Measurements from ENCODE around the gene LARGE2. TPM values are rescaled to one million over a fixed set of nuclear protein-coding genes. Genes with fewer than 3 reads are reported as not detected.
A peak's percentile ranks its signal among the peaks of the same experiment; 100 is the strongest.

Gene LARGE2
- total RNA-seq, 5 donors from 2014 or later (not counting 1 experiment from before 2014, with no cell fraction given): 2.5 to 9.6 (median 5.1) TPM

DNA sequence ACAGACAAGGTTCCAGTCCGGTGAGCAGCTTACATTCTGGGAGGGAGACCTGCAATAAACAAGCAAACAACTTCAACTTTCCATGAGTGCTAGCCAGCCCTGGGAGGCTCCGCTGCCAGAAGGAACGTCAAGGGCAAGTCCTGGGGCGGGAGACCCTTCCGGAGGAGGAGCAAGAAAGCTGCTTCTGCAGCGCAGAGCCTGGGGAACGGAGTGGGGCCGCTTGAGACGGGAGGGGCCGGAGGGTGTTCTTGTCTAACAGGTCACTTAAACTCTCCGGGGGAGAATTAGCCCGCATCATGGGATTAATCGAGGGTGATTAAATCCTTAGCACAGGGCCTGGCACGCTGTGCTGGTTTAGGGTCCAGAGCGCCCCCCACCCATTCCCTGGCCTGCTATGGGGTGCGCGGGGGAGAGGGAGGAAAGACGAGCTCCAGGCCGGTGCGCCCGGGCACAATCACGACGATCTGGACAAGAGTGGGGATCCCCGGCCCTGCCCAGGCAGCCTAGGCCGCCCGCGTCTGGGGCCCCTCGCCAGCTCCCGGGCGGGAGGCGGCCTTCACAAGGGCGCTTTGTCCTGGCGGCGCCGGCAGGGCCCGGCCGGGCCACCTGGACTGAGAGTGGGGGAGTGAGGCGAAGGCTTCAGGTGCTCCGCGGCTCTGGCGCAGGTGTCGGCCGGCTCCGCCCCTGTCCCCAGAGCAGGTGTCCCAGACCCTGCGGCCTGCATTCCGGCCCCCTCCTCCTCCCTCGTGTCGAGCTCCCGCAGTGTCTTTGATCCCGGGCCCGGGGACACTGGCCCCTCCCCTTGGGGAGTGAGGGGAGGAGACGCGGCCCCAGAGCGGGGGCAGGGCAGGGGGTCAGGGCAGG lies 663 bp upstream of the LARGE2 start:
- peaks cover 0 to 13% of the 10 kb centered on the region in 2 donors for H3K27me3 Mint-ChIP-seq
- 76% methylated on average over 41 of the region's 54 CpGs for WGBS (ENCODE audit: insufficient coverage)
- Histone ChIP-seq H3K4me3 (ENCODE audit: control insufficient read depth in 1 of 2, extremely low read depth in 1 of 2, low read length in 1 of 2) (peak overlapping the region; percentile 26 to 49), H3K27me3 (replicated peaks in 1 of 2; ENCODE audit: control insufficient read depth in 2 of 2, extremely low read depth in 1 of 2, insufficient read depth in 2 of 2, low read length in 1 of 2) (peaks cover 3 to 20% of the 10 kb centered on the region in 2 experiments), H3K36me3 (ENCODE audit: control insufficient read depth in 2 of 2, extremely low read depth in 1 of 2, insufficient read depth in 1 of 2, low read length in 1 of 2) (no peaks in the 10 kb centered on the region), H3K27ac (ENCODE audit: low read length) (no peak overlapping the region), H3K4me1 (ENCODE audit: control insufficient read depth in 1 of 2, extremely low read depth in 1 of 2, insufficient read depth in 2 of 2, low read length in 2 of 2) (peaks cover 4 to 54% of the 10 kb centered on the region in 2 experiments), H3K9me3 (no peaks in the 10 kb centered on the region)
- ATAC-seq (replicated peaks in 1 of 4): no peak
- peak in 3 of 35 experiments; percentile 14 to 25 (median 16) for DNase-seq
- peak overlapping the region; percentile 19 to 64 for H3K27ac Mint-ChIP-seq
- no peaks in the 10 kb centered on the region for H3K36me3 Mint-ChIP-seq
- CTCF ChIA-PET: interaction anchor here in 1 of 2 donors (0.6 kb wide), 1 partner anchor 43 kb away, joined by 4 read pairs; no protein-coding TSS in a partner anchor
- peaks cover 41 to 54% (median 50%) of the 10 kb centered on the region in 3 donors for H3K4me1 Mint-ChIP-seq
- peak overlapping the region; percentile 57 to 77 (median 76) for H3K4me3 Mint-ChIP-seq
- POLR2A ChIA-PET: no interaction called here
- no peaks in the 10 kb centered on the region for H3K9me3 Mint-ChIP-seq

- WGBS (ENCODE audit: insufficient coverage): 88% methylated on average over 15 of the region's 22 CpGs
Measured at GRCh38 chr11:45924036-45924915, 1.8 kb downstream of the LARGE2 start.

GRCh38 chr11:45924927-45925326 lies 2.5 kb downstream of the LARGE2 start:
- POLR2A ChIA-PET: no interaction called here
- Histone ChIP-seq H3K27ac (ENCODE audit: low read length) (no peak overlapping the region), H3K36me3 (ENCODE audit: control insufficient read depth in 2 of 2, extremely low read depth in 1 of 2, insufficient read depth in 1 of 2, low read length in 1 of 2) (no peaks in the 10 kb centered on the region), H3K9me3 (no peaks in the 10 kb centered on the region), H3K4me3 (ENCODE audit: control insufficient read depth in 1 of 2, extremely low read depth in 1 of 2, low read length in 1 of 2) (no peak overlapping the region), H3K27me3 (replicated peaks in 1 of 2; ENCODE audit: control insufficient read depth in 2 of 2, extremely low read depth in 1 of 2, insufficient read depth in 2 of 2, low read length in 1 of 2) (peaks cover 3 to 20% of the 10 kb centered on the region in 2 experiments), H3K4me1 (ENCODE audit: control insufficient read depth in 1 of 2, extremely low read depth in 1 of 2, insufficient read depth in 2 of 2, low read length in 2 of 2) (peaks cover 0 to 59% of the 10 kb centered on the region in 2 experiments)
- peaks cover 37 to 52% (median 38%) of the 10 kb centered on the region in 3 donors for H3K4me1 Mint-ChIP-seq
- ATAC-seq (replicated peaks in 1 of 4) (no peak), DNase-seq (no peak)
- H3K27me3 Mint-ChIP-seq: peaks cover 0 to 13% of the 10 kb centered on the region in 2 donors
- H3K27ac Mint-ChIP-seq: peak overlapping the region in 1 of 2 donors; percentile 46
- CTCF ChIA-PET: no interaction called here
- peak overlapping the region in 1 of 3 donors; percentile 47 for H3K4me3 Mint-ChIP-seq
- no peaks in the 10 kb centered on the region for H3K36me3 Mint-ChIP-seq
- WGBS (ENCODE audit: insufficient coverage): 85% methylated on average over 2 of the region's 6 CpGs
- H3K9me3 Mint-ChIP-seq: no peaks in the 10 kb centered on the region

More at GRCh38 chr11:45924036-45924915, 1.8 kb downstream of the LARGE2 start:
- ATAC-seq (replicated peaks in 1 of 4) (no peak), DNase-seq (peak in 3 of 35 experiments; percentile 5 to 23 (median 12))
- Histone ChIP-seq H3K9me3 (no peaks in the 10 kb centered on the region), H3K4me1 (ENCODE audit: control insufficient read depth in 1 of 2, extremely low read depth in 1 of 2, insufficient read depth in 2 of 2, low read length in 2 of 2) (peaks cover 0 to 59% of the 10 kb centered on the region in 2 experiments), H3K36me3 (ENCODE audit: control insufficient read depth in 2 of 2, extremely low read depth in 1 of 2, insufficient read depth in 1 of 2, low read length in 1 of 2) (no peaks in the 10 kb centered on the region), H3K27me3 (replicated peaks in 1 of 2; ENCODE audit: control insufficient read depth in 2 of 2, extremely low read depth in 1 of 2, insufficient read depth in 2 of 2, low read length in 1 of 2) (peaks cover 3 to 20% of the 10 kb centered on the region in 2 experiments), H3K4me3 (ENCODE audit: control insufficient read depth in 1 of 2, extremely low read depth in 1 of 2, low read length in 1 of 2) (no peak overlapping the region), H3K27ac (ENCODE audit: low read length) (no peak overlapping the region)
- no peaks in the 10 kb centered on the region for H3K36me3 Mint-ChIP-seq
- CTCF ChIA-PET: no interaction called here
- peak overlapping the region; percentile 11 to 46 for H3K27ac Mint-ChIP-seq
- peaks cover 39 to 53% (median 40%) of the 10 kb centered on the region in 3 donors for H3K4me1 Mint-ChIP-seq
- peaks cover 0 to 13% of the 10 kb centered on the region in 2 donors for H3K27me3 Mint-ChIP-seq
- POLR2A ChIA-PET: no interaction called here
- no peaks in the 10 kb centered on the region for H3K9me3 Mint-ChIP-seq
- H3K4me3 Mint-ChIP-seq: peak overlapping the region; percentile 47 to 58 (median 47)

- Mint-ChIP-seq H3K27me3 (peaks cover 0 to 13% of the 10 kb centered on the region in 2 donors), H3K27ac (peak overlapping the region in 1 of 2 donors; percentile 48), H3K4me1 (peaks cover 39 to 54% (median 41%) of the 10 kb centered on the region in 3 donors), H3K36me3 (no peaks in the 10 kb centered on the region), H3K4me3 (no peak overlapping the region), H3K9me3 (no peaks in the 10 kb centered on the region)
- H3K27me3 ChIP-seq (replicated peaks in 1 of 2; ENCODE audit: control insufficient read depth in 2 of 2, extremely low read depth in 1 of 2, insufficient read depth in 2 of 2, low read length in 1 of 2): peaks cover 3 to 20% of the 10 kb centered on the region in 2 experiments
- CTCF ChIA-PET: no interaction called here
- no peaks in the 10 kb centered on the region for H3K9me3 ChIP-seq
- WGBS (ENCODE audit: insufficient coverage): no CpG with 5 or more reads among the region's 3 CpGs
- H3K4me1 ChIP-seq (ENCODE audit: control insufficient read depth in 1 of 2, extremely low read depth in 1 of 2, insufficient read depth in 2 of 2, low read length in 2 of 2): peaks cover 0 to 60% of the 10 kb centered on the region in 2 experiments
- ATAC-seq (replicated peaks in 1 of 4) (no peak), DNase-seq (no peak)
- H3K36me3 ChIP-seq (ENCODE audit: control insufficient read depth in 2 of 2, extremely low read depth in 1 of 2, insufficient read depth in 1 of 2, low read length in 1 of 2): no peaks in the 10 kb centered on the region
- no peak overlapping the region for H3K27ac ChIP-seq (ENCODE audit: low read length)
- POLR2A ChIA-PET: no interaction called here
- no peak overlapping the region for H3K4me3 ChIP-seq (ENCODE audit: control insufficient read depth in 1 of 2, extremely low read depth in 1 of 2, low read length in 1 of 2)
Measured at GRCh38 chr11:45925550-45925949, 3.1 kb downstream of the LARGE2 start.

GRCh38 chr11:45926001-45926401 lies 3.5 kb downstream of the LARGE2 start:
- Mint-ChIP-seq H3K27me3 (peaks cover 0 to 13% of the 10 kb centered on the region in 2 donors), H3K4me3 (no peak overlapping the region), H3K27ac (peak overlapping the region in 1 of 2 donors; percentile 44), H3K9me3 (no peaks in the 10 kb centered on the region), H3K4me1 (peaks cover 40 to 54% (median 42%) of the 10 kb centered on the region in 3 donors), H3K36me3 (no peaks in the 10 kb centered on the region)
- 96% methylated on average over 9 of the region's 12 CpGs for WGBS (ENCODE audit: insufficient coverage)
- Histone ChIP-seq H3K4me1 (ENCODE audit: control insufficient read depth in 1 of 2, extremely low read depth in 1 of 2, insufficient read depth in 2 of 2, low read length in 2 of 2) (peaks cover 0 to 64% of the 10 kb centered on the region in 2 experiments), H3K27ac (ENCODE audit: low read length) (no peak overlapping the region), H3K4me3 (ENCODE audit: control insufficient read depth in 1 of 2, extremely low read depth in 1 of 2, low read length in 1 of 2) (no peak overlapping the region), H3K27me3 (replicated peaks in 1 of 2; ENCODE audit: control insufficient read depth in 2 of 2, extremely low read depth in 1 of 2, insufficient read depth in 2 of 2, low read length in 1 of 2) (peaks cover 3 to 20% of the 10 kb centered on the region in 2 experiments), H3K36me3 (ENCODE audit: control insufficient read depth in 2 of 2, extremely low read depth in 1 of 2, insufficient read depth in 1 of 2, low read length in 1 of 2) (peaks cover 0 to under 1% of the 10 kb centered on the region in 2 donors), H3K9me3 (no peaks in the 10 kb centered on the region)
- CTCF ChIA-PET: no interaction called here
- DNase-seq (peak in 2 of 35 experiments; percentile 5 to 22), ATAC-seq (replicated peaks in 1 of 4) (no peak)
- POLR2A ChIA-PET: no interaction called here
